Retinal pigment epithelial cell (primary cell): ENCODE measurements around the gene POU6F2.
"Not testable (repeated sequence)": the region's sequence is repeated elsewhere in the genome, so short reads cannot be mapped to it uniquely, and the experiment has no call there.

ENCODE experiments used
- DNase-seq: peaks from one replicate; pipeline ENCODE4 v3.0.0-alpha.2; 2010; ENCODE audit warnings: low read depth
- H3K4me3 ChIP-seq: 2 replicates; pipeline ENCODE4 v1.5.1; 2011; ENCODE audit warnings: mild to moderate bottlenecking, low read length, control low read depth, moderate library complexity
- CTCF ChIP-seq: conservative IDR thresholded peaks from 2 replicates; pipeline ENCODE4 v1.5.1; 2011; ENCODE audit warnings: low read depth, low read length, control low read depth, inconsistent platforms

The POU6F2 gene

GRCh38 chr7:39313376-39313775 is 335.7 kb downstream of the POU6F2 start:
- no peak overlapping the region for H3K4me3 ChIP-seq
- TF ChIP-seq CTCF, result no peak
- no peak for DNase-seq

GRCh38 chr7:39313974-39314373 is 336.3 kb downstream of the POU6F2 start:
- TF ChIP-seq CTCF, result no peak
- DNase-seq, result no peak
- no peak overlapping the region for H3K4me3 ChIP-seq

- DNase-seq, result no peak
- no peak for TF ChIP-seq CTCF
- no peak overlapping the region for H3K4me3 ChIP-seq
These were observed 339.4 kb downstream of the POU6F2 start for GRCh38 chr7:39317107-39317506.

- no peak for DNase-seq
- no peak overlapping the region for H3K4me3 ChIP-seq
- no peak for TF ChIP-seq CTCF
These were observed 340.2 kb downstream of the POU6F2 start for GRCh38 chr7:39317896-39318295.

- no peak for TF ChIP-seq CTCF
- DNase-seq, result no peak
- H3K4me3 ChIP-seq, result no peak overlapping the region
These were observed 343.5 kb downstream of the POU6F2 start for GRCh38 chr7:39321245-39321644.

- DNase-seq, result no peak
- no peak for TF ChIP-seq CTCF
- no peak overlapping the region for H3K4me3 ChIP-seq
These were observed 344.3 kb downstream of the POU6F2 start for GRCh38 chr7:39321909-39322498.

- TF ChIP-seq CTCF, result no peak
- no peak overlapping the region for H3K4me3 ChIP-seq
- DNase-seq, result no peak
These were observed 346.5 kb downstream of the POU6F2 start for GRCh38 chr7:39324139-39324760.

GRCh38 chr7:39331607-39332006 is 353.9 kb downstream of the POU6F2 start:
- not testable (repeated sequence) for DNase-seq, H3K4me3 ChIP-seq
